Esophagus squamous epithelium (tissue), 4 donors: ENCODE results near the gene PROSER2.

Experiments used
- CTCF ChIP-seq, 6 experiments: fragments of 450-650 bp in 4 of 6; fragments of 200-600 bp in 2 of 6; sonication (generic) in 2 of 6; IDR thresholded peaks; one replicate each; pipeline ENCODE4 v1.5.1; 2016 to 2019; ENCODE audit warnings: antibody characterized with exemption in 6 of 6, mild to moderate bottlenecking in 4 of 6, moderate library complexity in 4 of 6
- POLR2A ChIP-seq, 4 donors: fragments of 450-650 bp; IDR thresholded peaks; one replicate each; pipeline ENCODE4 v1.6.1; 2017; ENCODE audit warnings: antibody characterized with exemption in 4 of 4, mild to moderate bottlenecking in 4 of 4, moderate library complexity in 3 of 4

GRCh38 chr10:11901833-11902475, 78.8 kb downstream of the PROSER2 start:
- no peak for TF ChIP-seq CTCF (IDR thresholded peaks at IDR 0.05)
- TF ChIP-seq POLR2A (IDR thresholded peaks at IDR 0.05), result no peak
